Stimulated activated CD8-positive, alpha-beta memory T cell treated with anti-CD3 and anti-CD28 coated beads, Interleukin-4, amount 100 ng/mL, for 4 hours (primary cell): ENCODE data around the gene UNC93B1.

ENCODE experiments used
- DNase-seq, 2 donors: peaks; one replicate each; pipeline ENCODE4 v3.0.0-alpha.2; 2020; ENCODE audit warnings: low read depth in 2 of 2, low spot score in 1 of 2

UNC93B1 gene

GRCh38 chr11:68024508-68024907 lies 20.6 kb upstream of the UNC93B1 start:
- DNase-seq = no peak

- no peak for DNase-seq
These were observed 18.6 kb upstream of the UNC93B1 start for GRCh38 chr11:68022531-68022930.

- DNase-seq = no peak
These were observed 17.4 kb upstream of the UNC93B1 start for GRCh38 chr11:68021167-68021787.

- DNase-seq = no peak
These were observed 16.7 kb upstream of the UNC93B1 start for GRCh38 chr11:68020575-68020974.

- no peak for DNase-seq
These were observed 15.6 kb upstream of the UNC93B1 start for GRCh38 chr11:68019486-68019885.

- DNase-seq = no peak
These were observed 14.9 kb upstream of the UNC93B1 start for GRCh38 chr11:68018730-68019190.

GRCh38 chr11:68017980-68018729 lies 14.3 kb upstream of the UNC93B1 start:
- DNase-seq = no peak

- no peak for DNase-seq
These were observed 13.3 kb upstream of the UNC93B1 start for GRCh38 chr11:68016904-68017817.

GRCh38 chr11:68016161-68016903 lies 12.4 kb upstream of the UNC93B1 start:
- no peak for DNase-seq

- no peak for DNase-seq
These were observed 11.6 kb upstream of the UNC93B1 start for GRCh38 chr11:68015467-68015866.

GRCh38 chr11:68014947-68015447 lies 11.1 kb upstream of the UNC93B1 start:
- no peak for DNase-seq

GRCh38 chr11:68014157-68014946 lies 10.5 kb upstream of the UNC93B1 start:
- DNase-seq = no peak

GRCh38 chr11:68013611-68014156 lies 9.8 kb upstream of the UNC93B1 start:
- no peak for DNase-seq

- DNase-seq = no peak
These were observed 9.1 kb upstream of the UNC93B1 start for GRCh38 chr11:68012843-68013610.

GRCh38 chr11:68012044-68012842 lies 8.3 kb upstream of the UNC93B1 start:
- DNase-seq = no peak

- no peak for DNase-seq
These were observed 7.4 kb upstream of the UNC93B1 start for GRCh38 chr11:68011051-68011943.
